Endothelial cell of umbilical vein (primary cell): ENCODE data around the gene APRT. TPM values are rescaled to one million over a fixed set of nuclear protein-coding genes. Genes with fewer than 3 reads are reported as not detected.

ENCODE experiments used
- BruUV-seq: library from RNA; stranded (reverse); fragments of 400-500 nt; replicated peaks from 2 replicates; lab custom pipeline; 2021; lab: Mats Ljungman, UMichigan
- CTCF ChIA-PET: fragments of 300-600, 350-600 bp; sonication (Branson Sonifier 250); formaldehyde crosslinking; loops from one replicate; lab custom pipeline; 2021; ENCODE audit warnings: antibody characterized with exemption, inconsistent platforms; lab: Charles Lee
- POLR2A ChIA-PET: fragments of 300-600, 350-600 bp; sonication (Branson Sonifier 250); formaldehyde crosslinking; loops from one replicate; lab custom pipeline; 2021; ENCODE audit warnings: antibody characterized with exemption, inconsistent platforms; lab: Charles Lee
- DNase-seq: peaks from one replicate; pipeline ENCODE4 v3.0.0-alpha.2; 2011; ENCODE audit warnings: low read depth, low spot score
- FAIRE-seq: peaks from 2 replicates; lab custom pipeline; 2011; peaks lifted over from hg19 to GRCh38; lab: Jason Lieb, UNC
- H2AFZ ChIP-seq: 2 replicates; pipeline ENCODE4 v1.6.0; 2012; ENCODE audit warnings: low read depth, low read length, control low read depth, inconsistent platforms
- H3K27ac ChIP-seq: 2 replicates; pipeline ENCODE4 v1.5.1; 2011; ENCODE audit warnings: low read depth, mild to moderate bottlenecking, control low read depth, low read length, moderate library complexity; ENCODE audit not compliant: insufficient read depth
- H3K27me3 ChIP-seq, 2 experiments: 2 replicates each; pipeline versions ENCODE4 v1.6.0 to v1.6.1; 2011; ENCODE audit warnings: low read length in 2 of 2, mixed read lengths in 1 of 2; ENCODE audit not compliant: control insufficient read depth in 2 of 2, insufficient read depth in 2 of 2
- H3K36me3 ChIP-seq, 2 experiments: 2 replicates in 1 of 2; 3 replicates in 1 of 2; pipeline ENCODE4 v1.5.1; 2011; ENCODE audit warnings: low read length in 2 of 2, mild to moderate bottlenecking in 1 of 2, moderate library complexity in 1 of 2; ENCODE audit not compliant: control insufficient read depth in 2 of 2, insufficient read depth in 2 of 2; ENCODE audit errors: extremely low read depth in 1 of 2
- H3K4me1 ChIP-seq: 3 replicates; pipeline ENCODE4 v1.5.1; 2011; ENCODE audit warnings: mild to moderate bottlenecking, low read length; ENCODE audit not compliant: control insufficient read depth, insufficient read depth; ENCODE audit errors: extremely low read depth
- H3K4me2 ChIP-seq: 2 replicates; pipeline ENCODE4 v1.6.1; 2011; ENCODE audit warnings: low read length, control low read depth, mixed read lengths; ENCODE audit not compliant: insufficient read depth
- H3K4me3 ChIP-seq, 3 experiments: fragments of 200-600 bp in 1 of 3; sonication (generic), shearing (Covaris generic) in 1 of 3; replicated peaks in 1 of 3; 2 replicates each; pipeline ENCODE4 v1.5.1; 2011 to 2016; ENCODE audit warnings: control low read depth in 3 of 3, low read length in 3 of 3, mild to moderate bottlenecking in 2 of 3, inconsistent platforms in 1 of 3, low read depth in 1 of 3, moderate library complexity in 1 of 3; ENCODE audit not compliant: insufficient read depth in 1 of 3
- H3K79me2 ChIP-seq: 2 replicates; pipeline ENCODE4 v1.6.0; 2012; ENCODE audit warnings: low read length, inconsistent platforms; ENCODE audit not compliant: control insufficient read depth, insufficient read depth
- H3K9ac ChIP-seq: replicated peaks from 2 replicates; pipeline ENCODE3; 2011; ENCODE audit warnings: low read length, control low read depth; ENCODE audit not compliant: insufficient read depth; ENCODE audit errors: extremely low read depth
- H3K9me1 ChIP-seq: replicated peaks from 3 replicates; pipeline ENCODE4 v1.6.0; 2011; ENCODE audit warnings: mild to moderate bottlenecking, low read length; ENCODE audit not compliant: control insufficient read depth, insufficient read depth; ENCODE audit errors: extremely low read depth
- H3K9me3 ChIP-seq: replicated peaks from 2 replicates; pipeline ENCODE4 v1.5.1; 2012; ENCODE audit warnings: low read length, inconsistent platforms; ENCODE audit not compliant: control insufficient read depth, insufficient read depth
- H4K20me1 ChIP-seq: replicated peaks from 2 replicates; pipeline ENCODE3; 2011; ENCODE audit warnings: mild to moderate bottlenecking, low read length; ENCODE audit not compliant: control insufficient read depth, insufficient read depth; ENCODE audit errors: extremely low read depth
- EZH2 ChIP-seq: IDR thresholded peaks from 2 replicates; pipeline ENCODE4 v1.6.1; 2012; ENCODE audit warnings: borderline replicate concordance, low read depth, mild to moderate bottlenecking, moderate library complexity, low read length, inconsistent platforms; ENCODE audit not compliant: severe bottlenecking
- FOS ChIP-seq: IDR thresholded peaks from 2 replicates; pipeline ENCODE4 v1.6.1; 2011; ENCODE audit warnings: mild to moderate bottlenecking, low read length, moderate library complexity, borderline replicate concordance; ENCODE audit not compliant: insufficient read depth
- GATA2 ChIP-seq: IDR thresholded peaks from 2 replicates; pipeline ENCODE4 v1.7.0; 2011; ENCODE audit warnings: low read depth, mild to moderate bottlenecking, moderate library complexity, mixed read lengths, low read length; ENCODE audit not compliant: insufficient read length, insufficient read depth
- JUN ChIP-seq: IDR thresholded peaks from 2 replicates; pipeline ENCODE4 v1.6.1; 2011; ENCODE audit warnings: borderline replicate concordance, low read depth; ENCODE audit not compliant: insufficient read length, insufficient read depth
- MYC ChIP-seq: IDR thresholded peaks from one replicate; pipeline ENCODE4 v1.6.1; 2011; ENCODE audit warnings: mild to moderate bottlenecking, low read depth, low read length
- POLR2A ChIP-seq: IDR thresholded peaks from 2 replicates; pipeline ENCODE4 v1.6.1; 2012; ENCODE audit warnings: low read depth, mild to moderate bottlenecking, control low read depth, low read length
- POLR2AphosphoS5 ChIP-seq: IDR thresholded peaks from 2 replicates; pipeline ENCODE4 v1.6.1; 2012; ENCODE audit warnings: low read depth, mild to moderate bottlenecking, control low read depth, low read length, moderate library complexity; ENCODE audit not compliant: insufficient read depth
- dilution Hi-C: fragments of 300-500 bp; cut with MboI; formaldehyde crosslinking; loops from one replicate; pipeline ENCODE4 v1.15.0; 2019; ENCODE audit warnings: low sequenced_read_pairs; ENCODE audit not compliant: extremely low pct_ligation_motif_present
- intact Hi-C: fragments of 100-400 bp; cut with micrococcal nuclease; formaldehyde crosslinking; loops from one replicate; pipeline ENCODE4 v1.10.0; 2022
- polyA plus RNA-seq, 4 experiments: library from polyadenylated mRNA; depleted of rRNA in 3 of 4; stranded (reverse) in 3 of 4; unstranded in 1 of 4; fragments of >200 nt; gene quantifications; 2 replicates each; pipeline versions ENCODE4 v1.2.1 to v1.2.3, GENCODE V29; 2011 to 2012; ENCODE audit warnings: missing spikeins in 1 of 4
- total RNA-seq: library from RNA; stranded (reverse); gene quantifications from 2 replicates; pipeline ENCODE4 v1.2.3, GENCODE V29; 2021
- TF ChIP-seq, protein P1 (sequence below), 2 donors: IDR thresholded peaks; 1 replicate in 1 of 2; 2 replicates in 1 of 2; pipeline ENCODE4 v1.5.1; 2011; ENCODE audit warnings: low read length in 2 of 2, mild to moderate bottlenecking in 2 of 2, moderate library complexity in 2 of 2, control low read depth in 1 of 2, inconsistent platforms in 1 of 2, low read depth in 1 of 2; ENCODE audit not compliant: insufficient read depth in 1 of 2; ENCODE audit errors: extremely low read depth in 1 of 2
- TF ChIP-seq, protein P2 (sequence below): IDR thresholded peaks from 2 replicates; pipeline ENCODE4 v1.6.1; 2011; ENCODE audit not compliant: insufficient read depth, insufficient read length

Gene APRT
- total and polyA plus RNA-seq, 2 donors (not counting 3 experiments of a cell fraction or from before 2014, with no cell fraction given) = 143 to 152 TPM

DNA sequence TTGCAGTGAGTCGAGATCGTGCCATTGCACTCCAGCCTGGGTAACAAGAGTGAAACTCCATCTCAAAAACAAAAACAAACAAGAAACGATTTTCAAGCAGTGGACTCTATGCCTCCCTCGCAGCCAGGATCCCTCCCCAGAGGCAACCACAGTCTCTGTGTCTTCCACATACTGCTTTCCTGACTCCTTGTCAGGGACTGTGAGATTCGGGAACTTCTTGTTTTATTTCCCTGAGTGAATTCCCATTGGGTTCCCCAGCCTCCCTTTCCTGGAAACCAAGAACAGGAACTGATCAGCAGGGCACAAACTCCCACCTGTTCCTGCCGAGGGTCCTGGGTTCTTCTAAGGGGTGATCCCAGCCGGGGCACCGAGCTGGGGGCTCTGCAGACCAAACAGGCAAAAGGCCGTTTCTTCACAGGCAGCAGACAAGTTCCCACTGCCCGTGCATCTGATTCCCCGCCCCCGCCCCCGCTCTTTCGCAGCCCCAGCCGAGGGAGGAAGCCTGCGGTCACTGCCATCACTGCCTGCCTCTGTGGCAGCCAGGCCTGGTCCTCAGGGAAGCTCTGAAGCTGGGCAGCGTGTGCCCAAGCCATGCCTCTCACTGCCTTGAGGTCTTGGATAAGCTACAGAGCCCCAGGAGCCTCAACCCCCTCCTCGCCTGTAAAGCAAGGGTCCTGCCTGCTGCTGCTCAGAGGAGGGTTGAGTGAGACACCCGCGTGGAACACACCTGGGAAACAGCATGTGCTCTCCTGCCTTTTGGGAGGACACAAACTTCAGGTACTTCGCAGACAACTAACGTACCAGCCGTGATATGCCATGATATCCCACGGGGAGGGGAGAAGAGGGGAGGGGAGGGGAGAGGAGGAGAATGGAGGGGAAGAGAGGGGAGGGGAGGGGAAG is 21.2 kb downstream of the APRT start:
- Histone ChIP-seq H3K4me2 (no peak overlapping the region), H3K79me2 (no peaks in the 10 kb centered on the region), H3K9me3 (no peaks in the 10 kb centered on the region), H3K4me3 (no peak overlapping the region), H3K27me3 (peaks cover 0 to 4% of the 10 kb centered on the region in 2 experiments), H3K9ac (no peak overlapping the region), H3K27ac (no peak overlapping the region), H3K9me1 (no peaks in the 10 kb centered on the region), H4K20me1 (no peaks in the 10 kb centered on the region), H3K4me1 (peaks cover 1% of the 10 kb centered on the region), H3K36me3 (no peaks in the 10 kb centered on the region), H2AFZ (peak overlapping the region; percentile 36)
- DNase-seq (no peak), FAIRE-seq (peak; percentile 24)
- intact Hi-C loops (no loop called here), dilution Hi-C loops (no loop called here)
- CTCF ChIA-PET = no interaction called here
- BruUV-seq = no TSS peak
- POLR2A ChIA-PET = no interaction called here
- TF ChIP-seq EZH2 (no peak), POLR2AphosphoS5 (no peak), GATA2 (no peak), FOS (no peak), JUN (no peak), MYC (no peak), POLR2A (no peak)
- TF ChIP-seq, protein P1, sequence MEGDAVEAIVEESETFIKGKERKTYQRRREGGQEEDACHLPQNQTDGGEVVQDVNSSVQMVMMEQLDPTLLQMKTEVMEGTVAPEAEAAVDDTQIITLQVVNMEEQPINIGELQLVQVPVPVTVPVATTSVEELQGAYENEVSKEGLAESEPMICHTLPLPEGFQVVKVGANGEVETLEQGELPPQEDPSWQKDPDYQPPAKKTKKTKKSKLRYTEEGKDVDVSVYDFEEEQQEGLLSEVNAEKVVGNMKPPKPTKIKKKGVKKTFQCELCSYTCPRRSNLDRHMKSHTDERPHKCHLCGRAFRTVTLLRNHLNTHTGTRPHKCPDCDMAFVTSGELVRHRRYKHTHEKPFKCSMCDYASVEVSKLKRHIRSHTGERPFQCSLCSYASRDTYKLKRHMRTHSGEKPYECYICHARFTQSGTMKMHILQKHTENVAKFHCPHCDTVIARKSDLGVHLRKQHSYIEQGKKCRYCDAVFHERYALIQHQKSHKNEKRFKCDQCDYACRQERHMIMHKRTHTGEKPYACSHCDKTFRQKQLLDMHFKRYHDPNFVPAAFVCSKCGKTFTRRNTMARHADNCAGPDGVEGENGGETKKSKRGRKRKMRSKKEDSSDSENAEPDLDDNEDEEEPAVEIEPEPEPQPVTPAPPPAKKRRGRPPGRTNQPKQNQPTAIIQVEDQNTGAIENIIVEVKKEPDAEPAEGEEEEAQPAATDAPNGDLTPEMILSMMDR (IDR thresholded peaks at IDR 0.05; ENCODE audit: extremely low read depth in 1 of 2, insufficient read depth in 1 of 2, low read depth in 1 of 2, low read length in 2 of 2) = no peak
- TF ChIP-seq, protein P2, sequence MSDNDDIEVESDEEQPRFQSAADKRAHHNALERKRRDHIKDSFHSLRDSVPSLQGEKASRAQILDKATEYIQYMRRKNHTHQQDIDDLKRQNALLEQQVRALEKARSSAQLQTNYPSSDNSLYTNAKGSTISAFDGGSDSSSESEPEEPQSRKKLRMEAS = no peak
